ENCODE measurements around the gene ALKBH3.

ALKBH3 gene

DNA sequence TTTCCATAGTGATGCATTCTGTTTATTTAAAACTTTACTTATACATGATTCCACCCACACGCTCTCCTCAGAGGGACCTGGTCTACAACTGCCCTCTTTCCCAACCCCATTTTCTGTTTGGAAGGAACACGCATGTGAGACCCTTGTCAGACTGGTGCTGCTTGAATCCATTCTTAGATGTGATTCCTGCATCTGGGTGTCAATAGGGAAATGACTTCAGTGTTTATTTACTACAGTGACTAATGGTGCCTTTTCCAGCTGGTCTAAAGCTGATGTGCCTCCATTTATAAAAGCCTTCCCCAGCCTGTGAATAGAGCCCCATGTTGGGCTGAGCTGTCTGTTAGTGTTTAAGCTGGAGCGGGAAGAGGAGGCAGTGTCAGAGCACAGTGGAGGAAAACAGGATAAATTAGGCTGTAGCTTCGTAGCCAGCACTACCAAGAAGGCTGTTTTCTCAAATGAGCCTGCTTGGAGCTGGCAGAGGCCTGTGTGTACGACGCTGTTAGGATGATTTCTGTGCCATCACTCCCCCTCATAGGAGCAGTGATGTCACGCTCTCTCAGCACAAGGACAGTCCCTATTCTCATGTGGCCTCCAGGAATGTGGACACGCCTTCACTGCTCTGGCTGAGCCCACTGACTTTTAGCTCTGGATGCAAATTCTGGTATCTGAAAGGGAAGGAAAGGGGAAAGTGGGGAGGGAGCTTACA, 42.9 kb downstream of the ALKBH3 start:
- peak in 1 of 2 experiments; percentile 6 for DNase-seq

DNA sequence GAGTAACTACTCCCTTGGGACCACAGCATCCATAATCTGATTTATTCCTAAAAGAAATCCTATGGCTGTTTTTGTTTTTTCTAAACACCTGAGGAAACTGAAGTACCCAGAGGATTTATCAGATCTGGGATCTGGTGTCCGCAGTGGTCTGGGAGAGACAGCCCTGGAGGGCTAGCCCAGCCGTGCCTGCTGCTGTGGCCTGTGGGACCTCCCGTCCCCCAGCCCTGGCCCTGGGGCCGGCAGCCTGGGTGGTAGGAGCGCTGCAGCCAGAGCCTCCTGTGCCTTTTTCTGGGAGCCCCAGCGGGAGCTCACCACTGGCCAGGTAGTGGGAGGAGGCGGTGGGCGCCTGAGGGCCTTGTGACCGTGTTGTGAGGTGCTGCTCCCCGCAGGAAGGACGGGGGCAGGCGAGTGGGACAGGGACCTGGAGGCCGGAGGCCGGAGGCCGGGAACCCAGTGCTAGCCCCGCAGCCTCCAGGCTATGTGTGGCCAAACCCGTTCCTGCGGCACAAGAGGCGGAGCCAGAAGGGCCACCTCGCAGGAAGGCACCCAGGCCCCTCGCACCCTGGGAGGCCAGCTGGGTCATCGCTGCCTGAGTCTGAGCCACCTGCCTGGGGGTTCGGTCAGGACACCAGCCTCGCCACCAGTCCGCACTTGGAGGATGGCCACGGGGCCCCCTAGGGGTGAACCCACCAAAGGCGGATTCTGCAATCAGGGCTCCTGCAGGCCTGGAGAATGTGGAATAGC, 43.7 kb downstream of the ALKBH3 start:
- DNase-seq = no peak

DNA sequence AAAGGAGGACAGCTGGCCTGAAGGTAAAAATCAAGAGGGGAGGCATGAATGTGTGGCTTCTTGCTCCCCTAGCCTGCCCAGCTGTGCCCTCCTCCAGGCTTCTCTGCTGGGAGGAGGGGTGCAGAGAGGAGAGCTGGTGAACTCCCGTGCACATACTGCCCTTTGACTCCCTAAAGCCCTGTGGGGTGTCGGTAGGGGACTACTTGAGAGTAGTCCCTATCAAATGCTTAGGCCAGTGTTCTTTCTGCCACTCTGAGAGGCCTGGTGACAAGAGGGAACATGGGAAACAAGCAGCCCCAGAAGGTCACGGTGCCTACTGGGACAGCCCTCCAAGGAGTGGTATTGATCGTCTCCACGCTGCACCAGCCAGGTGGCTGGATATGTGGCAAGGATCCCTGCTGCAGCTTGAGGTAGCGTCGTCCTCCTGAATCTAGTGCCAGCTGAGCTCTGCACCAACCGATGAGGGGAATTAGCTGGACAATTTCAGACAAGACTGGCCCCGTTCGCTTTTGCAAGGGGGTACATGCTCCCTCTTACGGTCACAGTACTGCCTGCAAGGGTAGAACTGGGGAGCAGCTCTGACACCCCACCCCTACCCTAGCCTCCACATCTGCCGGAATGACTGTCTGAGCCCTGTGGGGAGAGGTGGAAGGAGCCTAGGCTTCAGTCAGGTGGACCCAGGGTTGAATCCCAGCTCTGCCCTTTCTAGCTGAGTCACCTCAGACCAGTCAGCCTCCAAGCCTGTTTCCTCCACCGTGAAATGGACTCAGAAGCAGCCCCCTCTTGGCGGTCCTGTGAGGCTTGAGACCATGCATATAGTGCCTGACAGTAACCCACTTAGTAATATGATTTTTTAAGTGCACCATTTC, 44.7 kb downstream of the ALKBH3 start:
- DNase-seq = no peak

DNA sequence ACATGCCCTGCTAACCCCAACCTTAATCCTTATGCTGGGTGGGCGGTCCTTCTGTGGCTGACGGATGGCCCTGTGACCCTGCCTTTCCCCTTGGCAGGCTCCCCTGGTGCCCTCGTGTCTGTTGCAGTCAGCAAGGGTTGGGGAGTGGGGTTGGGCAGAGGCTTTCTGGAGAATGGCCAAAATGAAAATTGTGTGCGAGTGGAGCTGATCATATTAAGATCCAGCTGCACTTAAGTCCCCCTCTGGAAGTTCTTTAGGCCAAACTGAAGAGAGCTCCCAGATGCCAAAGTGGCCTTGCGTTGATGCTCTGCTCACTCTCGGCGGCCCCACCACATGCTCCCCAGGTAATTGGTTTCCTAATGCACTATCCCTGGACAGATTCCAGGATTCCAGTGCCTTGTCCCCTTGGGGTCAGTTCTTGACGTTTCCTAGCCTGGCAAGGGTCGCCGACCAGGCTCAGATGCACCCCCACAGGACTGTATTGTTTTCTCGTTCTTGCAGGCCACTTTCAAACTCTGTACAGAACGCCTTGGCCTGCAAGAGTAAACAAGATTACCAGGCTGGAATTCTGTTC, 45.4 kb downstream of the ALKBH3 start:
- DNase-seq = no peak

DNA sequence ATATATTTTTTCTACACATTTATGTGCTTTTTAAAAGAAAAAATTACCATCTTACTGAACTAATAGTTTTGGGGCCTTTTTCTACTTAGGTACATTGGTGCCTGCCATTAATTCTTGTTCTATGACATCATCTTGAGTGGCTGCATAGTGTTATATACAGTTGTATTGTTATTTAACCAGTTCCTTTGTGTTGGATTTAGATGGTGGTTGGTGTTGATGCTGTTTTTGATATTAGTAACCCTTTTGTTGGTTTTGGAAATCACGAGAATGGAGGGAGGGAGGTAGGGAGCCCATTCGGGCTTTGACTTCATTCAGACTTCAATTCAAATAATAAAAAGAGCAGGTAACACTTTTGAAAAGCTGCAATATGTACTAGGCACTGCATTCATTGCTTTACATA, 46.4 kb downstream of the ALKBH3 start:
- DNase-seq = no peak

DNA sequence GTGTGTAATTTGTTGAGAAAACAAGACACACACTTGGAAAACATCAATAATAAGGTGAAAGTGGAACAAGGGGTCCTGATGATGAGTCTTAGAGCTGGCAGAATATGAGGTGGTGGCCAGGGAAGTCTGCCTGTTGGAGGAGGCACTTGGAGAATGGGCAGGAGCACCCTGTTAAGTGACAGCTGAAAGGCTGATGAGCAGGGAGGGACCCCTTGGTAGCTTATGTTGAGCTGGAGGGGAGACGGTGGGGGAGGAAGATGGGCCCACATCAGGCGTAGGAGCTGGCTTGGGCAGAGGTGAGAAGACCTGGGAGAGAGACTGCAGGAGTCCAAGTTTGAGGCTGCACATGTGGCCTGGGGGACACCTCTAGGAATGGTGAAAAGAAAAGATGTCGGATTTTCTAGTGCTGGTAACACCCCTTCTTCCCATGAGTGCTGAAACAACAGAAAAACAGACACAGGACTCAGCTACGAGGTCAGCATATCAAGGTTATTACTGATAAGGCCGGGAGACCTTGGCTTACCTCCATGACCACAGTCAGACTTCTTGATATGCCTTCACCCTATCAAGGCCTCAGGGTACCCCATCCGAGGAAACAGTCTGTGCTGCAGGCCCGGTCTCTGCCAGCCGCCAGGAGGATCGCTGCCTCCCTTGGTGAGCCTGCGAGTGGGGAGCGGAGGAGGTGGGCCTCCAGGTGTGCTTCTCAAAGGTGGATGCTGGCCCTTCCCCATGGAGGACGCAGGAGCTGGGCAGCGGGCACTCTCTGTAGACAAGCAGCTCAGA, 47.5 kb downstream of the ALKBH3 start:
- DNase-seq = no peak

DNA sequence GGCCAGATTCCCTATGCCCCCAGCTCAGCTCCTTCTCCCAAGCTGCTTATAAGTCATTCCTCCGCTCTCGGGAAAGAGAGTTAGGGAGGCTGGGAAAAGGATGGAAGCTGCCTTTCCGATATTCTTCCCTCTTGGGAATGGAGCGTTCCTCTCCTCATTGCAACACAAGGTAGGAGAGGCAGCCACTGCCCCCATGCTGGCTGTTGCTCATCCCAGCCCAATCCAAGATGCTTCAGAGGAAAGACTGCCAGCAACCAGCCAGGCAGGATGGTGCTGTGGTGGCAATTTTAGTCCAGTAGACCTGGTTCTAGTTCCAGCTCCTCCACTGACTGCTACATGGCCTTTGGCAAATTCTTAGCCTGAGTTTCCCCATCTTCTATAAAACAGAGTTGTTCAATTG, 48.1 kb downstream of the ALKBH3 start:
- DNase-seq = no peak

DNA sequence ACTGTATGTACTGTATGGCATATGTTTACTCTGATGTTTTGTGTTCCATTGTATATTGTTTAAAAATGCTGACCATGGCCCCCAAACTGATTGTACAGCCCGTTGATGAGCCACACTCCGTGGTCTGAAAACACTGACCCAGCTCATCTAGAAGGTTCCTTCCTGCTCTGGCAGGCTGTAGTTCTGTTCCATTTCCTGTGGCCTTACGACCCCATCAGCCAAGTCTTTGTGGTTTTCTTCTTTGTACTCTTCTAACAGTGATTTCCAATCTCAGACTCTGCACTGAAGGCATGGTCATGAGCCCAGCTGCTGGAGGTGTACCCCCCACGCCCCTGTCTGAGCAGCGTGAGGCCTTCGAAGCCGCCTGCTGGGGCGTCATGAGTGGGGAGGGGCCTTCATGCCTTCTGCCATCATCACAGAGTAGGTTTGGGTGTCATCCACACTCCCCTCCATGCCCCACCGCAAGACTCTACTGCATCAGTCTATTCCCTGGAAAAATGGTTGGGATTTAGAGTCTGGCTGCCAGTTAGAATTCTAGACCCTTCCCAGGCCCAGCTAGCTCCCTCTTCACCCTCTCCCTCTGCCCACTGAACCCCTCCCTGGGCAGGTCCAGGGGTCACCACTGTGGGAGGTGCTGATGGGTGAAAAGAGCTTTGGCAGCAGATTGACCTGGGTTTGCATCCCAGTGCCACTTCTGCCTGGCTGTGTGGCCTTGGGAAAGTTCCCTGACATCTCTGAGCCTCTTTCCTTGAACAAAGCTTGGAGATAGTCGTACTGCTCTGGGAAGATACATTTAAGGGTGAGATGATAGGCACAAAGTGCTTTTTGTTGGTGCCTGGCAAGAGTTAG, 50.5 kb downstream of the ALKBH3 start:
- DNase-seq = no peak

DNA sequence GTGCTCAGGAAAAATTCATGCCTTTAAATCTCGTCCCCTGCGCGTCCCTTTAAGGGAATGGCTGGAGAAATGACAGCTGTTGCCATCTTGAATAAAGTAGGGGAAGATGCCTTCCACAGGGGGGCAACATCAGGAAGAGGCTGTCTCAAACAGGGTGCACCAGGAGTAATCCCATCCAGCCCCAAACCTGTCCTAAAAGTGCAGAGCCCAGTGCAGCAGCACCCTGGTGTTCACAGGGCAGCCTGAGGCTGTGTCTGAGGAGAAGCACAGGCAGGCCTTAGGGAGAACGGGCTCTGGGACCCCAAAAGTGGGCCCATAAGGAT, 51.0 kb downstream of the ALKBH3 start:
- DNase-seq = no peak

DNA sequence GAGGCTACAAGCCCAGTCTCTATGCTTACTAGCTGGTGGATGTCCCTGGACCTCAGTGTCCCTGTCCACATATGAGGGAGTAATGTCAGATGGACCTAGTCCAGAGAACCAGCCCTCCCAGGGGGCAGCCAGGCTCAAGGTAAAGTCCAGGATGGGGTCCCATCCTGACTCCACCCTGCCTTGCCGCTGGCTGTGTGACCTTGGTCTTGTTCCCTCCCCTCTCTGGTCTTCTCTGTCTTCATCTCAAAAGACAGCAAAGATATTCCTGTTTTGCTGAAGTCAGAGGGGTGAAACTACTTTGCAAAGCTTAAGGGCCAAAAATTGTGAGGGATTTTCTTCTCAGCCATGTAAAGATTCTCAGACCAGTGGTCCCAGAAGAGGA, 52.6 kb downstream of the ALKBH3 start:
- DNase-seq = no peak

DNA sequence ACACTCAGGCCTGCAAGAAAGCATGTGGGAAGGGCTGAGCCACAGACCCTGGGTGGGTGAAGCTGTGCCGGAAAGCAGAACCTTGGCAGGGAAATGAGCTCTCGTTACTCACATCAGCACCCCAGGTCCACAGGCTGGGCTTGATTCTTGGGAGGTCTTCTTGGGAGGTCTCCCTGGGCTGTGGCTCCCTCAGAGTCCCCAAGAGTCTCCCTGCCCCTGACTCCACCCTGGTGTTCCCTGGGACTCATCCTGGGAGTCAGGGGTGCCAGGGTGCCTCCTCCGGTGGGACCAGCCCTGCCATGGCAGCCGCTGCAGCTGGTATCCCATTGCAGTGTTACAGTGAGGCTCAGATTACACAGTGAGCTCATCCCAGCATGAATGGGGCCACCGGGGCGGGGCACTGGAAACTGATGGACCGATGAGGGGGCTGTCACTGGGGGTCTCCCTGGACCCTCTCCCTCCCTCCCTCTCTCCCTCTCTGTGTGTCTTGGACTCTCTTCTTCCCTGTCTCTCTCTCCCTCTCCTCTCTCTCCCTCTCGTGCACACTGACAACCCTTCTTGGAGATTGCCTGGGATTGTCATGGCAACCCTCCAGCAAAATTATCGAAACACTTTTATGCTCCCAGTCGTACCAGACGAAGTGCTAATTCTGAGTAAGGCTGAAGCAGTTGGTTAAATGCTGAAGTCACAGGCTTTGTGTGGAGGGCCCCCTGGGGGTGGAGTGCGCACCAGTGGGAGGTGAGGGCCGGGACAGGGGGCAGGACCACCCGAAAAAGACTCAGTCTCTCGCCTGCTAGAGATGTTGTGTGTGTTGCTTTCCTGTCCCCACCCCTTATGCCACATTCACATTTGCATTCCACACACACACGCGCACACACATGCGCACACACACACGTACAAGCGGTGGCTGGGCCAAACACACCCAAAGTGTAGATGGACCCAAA, 53.2 kb downstream of the ALKBH3 start:
- DNase-seq = no peak

DNA sequence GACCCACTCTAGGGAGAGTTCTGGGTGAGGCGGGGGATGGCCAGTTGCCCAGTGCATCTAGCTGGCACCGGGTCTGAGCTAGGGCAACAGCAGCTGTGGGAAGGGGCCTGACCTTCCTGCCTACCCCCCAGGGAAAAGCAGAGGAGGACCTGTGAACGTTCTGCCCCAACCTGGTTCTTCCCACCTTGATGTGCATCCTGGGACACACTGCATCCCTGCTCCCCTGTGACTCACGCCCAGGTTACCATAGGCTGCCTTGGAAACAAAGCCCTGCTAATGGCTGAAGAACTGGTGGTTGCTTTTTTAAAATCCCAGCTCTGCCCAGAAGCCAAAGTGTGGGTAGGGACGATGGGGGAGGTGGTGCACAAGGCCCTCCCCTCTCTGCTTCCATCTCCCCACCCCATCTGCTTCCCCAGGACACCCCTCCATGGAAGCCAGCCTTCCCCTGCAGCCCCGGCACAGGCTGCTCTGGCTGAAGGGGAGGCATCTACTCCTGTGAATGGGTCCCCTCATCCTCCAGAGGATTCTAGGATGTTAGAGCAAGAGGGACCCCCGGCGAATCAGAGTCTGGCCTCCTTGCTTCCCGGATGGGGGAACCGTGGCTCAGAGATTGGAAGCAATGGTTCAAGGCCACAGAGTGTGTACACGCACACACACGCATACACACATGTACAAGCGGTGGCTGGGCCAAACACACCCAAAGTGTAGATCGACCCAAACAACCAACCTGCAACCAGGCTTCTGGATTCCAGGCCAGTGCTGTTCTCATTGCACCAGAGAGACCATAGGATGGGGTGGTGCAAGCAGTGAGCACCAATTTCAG, 54.2 kb downstream of the ALKBH3 start:
- no peak for DNase-seq

DNA sequence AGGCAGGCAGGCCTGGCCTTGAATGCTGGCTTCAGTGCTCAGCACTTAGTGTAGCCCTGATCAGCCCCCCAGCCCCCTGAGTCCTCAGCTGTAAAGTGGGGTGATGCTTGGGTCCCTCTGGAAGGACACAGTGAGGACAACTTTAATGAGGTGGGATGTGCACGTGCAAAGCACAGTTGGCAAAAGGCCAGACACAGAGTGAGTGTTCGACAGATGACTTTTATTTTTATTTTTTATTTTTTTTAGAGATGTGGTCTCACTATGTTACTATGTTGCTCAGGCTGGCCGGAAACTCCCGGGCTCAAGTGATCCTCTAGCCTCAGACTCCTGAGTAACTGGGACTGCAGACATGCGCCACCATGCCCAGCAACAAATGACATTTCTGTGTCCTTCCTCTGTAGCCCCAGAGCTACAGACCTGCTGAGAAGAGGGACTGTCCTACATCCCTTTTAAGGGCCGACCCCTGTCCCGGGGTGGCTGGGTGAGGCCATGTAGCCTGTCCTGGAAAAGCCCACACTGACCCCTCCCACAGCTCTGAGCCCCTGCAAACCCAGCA, 54.9 kb downstream of the ALKBH3 start:
- DNase-seq = no peak

DNA sequence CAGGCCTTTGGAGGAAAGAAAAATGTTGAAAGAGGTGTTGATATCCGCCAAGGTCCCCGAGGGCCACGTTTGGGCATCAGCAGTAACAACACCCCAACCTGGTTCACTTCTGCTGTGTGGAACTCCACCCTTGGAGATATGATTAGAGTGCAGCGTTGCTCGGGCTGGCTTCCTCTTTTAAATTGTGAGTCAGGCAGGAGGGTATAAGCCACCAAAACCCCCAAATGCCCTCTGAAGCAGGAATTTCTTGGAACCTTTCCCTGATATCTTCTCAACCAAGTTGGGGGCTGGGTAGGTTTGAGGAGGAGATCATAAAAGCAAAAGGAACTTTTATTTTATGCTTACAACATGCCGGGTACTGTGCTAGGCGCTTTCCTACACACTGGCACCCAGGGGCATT, 55.4 kb downstream of the ALKBH3 start:
- DNase-seq = no peak

DNA sequence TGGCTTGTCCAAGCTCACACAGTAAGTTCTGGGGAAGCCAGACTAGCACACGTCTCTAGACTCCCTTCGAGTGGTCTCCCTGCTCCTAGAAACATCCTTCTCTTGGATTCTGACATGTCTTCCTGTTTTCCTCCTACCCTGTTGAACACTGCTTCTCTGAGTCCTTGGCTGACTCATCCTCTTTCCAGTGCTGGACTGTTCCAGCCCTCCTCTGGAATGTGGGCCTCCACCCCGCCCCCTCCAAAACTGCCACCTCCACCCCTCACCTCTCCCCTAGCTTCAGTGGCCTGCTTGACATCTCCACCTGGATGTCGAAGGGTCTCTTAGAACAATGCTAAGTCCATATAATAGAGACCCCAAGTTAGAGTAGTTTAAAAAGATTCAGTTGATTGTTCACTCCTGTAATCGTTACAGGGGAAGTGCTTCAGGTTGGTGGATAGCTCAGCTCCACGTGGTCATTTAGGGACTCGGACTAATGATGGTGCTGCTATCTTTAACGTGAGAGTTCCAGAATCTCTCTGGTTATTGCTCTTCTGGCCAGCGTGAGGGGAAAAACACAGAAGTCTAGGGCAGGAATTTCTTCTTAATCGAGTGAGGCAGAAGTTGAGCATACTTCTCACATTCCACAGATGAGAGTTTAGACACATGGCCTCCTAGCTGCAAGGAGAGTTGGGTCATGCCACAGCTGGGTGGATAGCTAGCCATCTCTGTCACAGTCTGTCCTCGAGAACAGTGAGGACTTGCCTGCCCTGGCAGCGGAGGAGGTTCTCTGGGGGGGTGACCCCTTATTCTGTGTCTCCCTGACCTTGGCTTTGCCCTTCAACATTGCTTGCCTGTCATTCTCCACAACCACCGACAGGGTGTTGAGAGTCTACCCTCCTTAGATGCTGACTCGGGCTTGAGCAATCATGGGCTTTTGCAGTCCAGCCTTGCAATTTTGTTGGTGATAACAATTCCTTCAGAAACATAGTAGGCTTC, 57.1 kb downstream of the ALKBH3 start:
- no peak for DNase-seq

DNA sequence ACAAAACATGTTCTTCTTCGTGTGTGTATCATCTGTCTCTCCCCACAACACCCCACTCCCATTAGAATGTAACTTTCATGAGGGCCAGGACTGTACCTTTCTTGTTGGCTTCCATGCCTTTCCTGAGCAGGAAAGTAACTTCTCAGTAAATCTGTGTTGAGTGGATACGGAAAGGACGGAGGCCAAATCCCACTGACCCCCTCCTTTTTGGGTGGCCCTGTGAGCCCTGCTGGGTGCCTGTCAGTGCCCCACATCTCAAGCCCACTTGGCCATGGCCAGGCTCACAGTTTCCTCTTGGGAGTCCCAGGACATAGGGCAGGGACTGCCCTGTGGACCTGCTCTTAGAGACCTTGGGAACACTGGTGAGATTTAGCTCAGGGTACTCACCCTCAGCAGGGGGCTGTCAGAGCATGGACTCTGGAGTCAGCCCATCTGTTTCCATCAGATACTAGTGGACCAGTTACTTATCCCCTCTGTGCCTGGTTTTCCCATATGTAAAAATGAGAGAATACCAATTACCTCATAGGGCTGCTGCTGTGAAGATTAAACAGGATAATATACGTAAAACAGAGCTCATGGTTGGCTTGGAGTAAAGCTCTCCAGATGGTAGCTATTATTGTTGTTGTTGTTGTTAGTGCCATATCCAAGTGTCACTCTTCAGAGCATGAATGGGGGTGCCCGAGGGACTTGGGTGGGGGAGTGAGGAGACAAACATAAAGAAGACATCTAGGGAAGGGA, 60.8 kb downstream of the ALKBH3 start:
- DNase-seq = no peak

DNA sequence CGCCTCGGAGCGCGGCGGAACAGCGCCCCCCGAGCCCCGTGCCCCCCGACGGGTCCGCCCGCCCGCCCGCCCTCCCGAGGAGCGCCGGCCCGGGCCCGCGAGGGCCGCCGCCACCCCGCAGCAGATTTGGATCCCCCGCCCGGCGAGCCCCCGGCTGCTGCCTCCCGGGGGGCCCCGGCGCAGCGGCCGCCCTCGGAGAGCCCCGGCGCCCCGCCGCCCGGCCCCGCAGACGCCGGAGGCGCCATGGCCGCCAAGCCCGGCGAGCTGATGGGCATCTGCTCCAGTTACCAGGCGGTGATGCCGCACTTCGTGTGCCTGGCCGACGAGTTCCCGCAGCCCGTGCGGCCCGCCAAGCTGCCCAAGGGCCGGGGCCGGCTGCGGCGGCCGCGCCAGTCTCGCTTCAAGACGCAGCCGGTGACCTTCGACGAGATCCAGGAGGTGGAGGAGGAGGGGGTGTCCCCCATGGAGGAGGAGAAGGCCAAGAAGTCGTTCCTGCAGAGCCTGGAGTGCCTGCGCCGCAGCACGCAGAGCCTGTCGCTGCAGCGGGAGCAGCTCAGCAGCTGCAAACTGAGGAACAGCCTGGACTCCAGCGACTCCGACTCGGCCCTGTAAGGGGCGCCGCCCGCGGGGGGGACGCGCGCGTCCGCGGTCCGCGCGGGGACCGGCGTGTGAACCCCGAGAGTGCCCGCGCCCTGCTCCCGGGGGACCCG, 62.2 kb downstream of the ALKBH3 start:
- peak in 1 of 2 experiments; percentile 36 for DNase-seq
